IMR-90 (cell line): ENCODE data around the gene TIMM44. TPM values are rescaled to one million over a fixed set of nuclear protein-coding genes. Genes with fewer than 3 reads are reported as not detected.

Source experiments
- ATAC-seq: fragments of 200-7000 bp; cut with Tn5 transposase; 2 replicates; pipeline ENCODE4 v1.9.1; 2020; ENCODE audit warnings: low read depth, mild to moderate bottlenecking, moderate library complexity
- BruUV-seq: library from RNA; stranded (reverse); fragments of 400-500 nt; replicated peaks from 2 replicates; lab custom pipeline; 2021; lab: Mats Ljungman, UMichigan
- CTCF ChIA-PET: fragments of 300-600 bp; formaldehyde crosslinking; extraction: SDS; loops from one replicate; lab custom pipeline; 2021; ENCODE audit warnings: antibody characterized with exemption; lab: Yijun Ruan, JAX
- POLR2A ChIA-PET: fragments of 300-600 bp; sonication (Branson Sonifier 250); formaldehyde crosslinking; loops from one replicate; lab custom pipeline; 2022; ENCODE audit warnings: antibody characterized with exemption; ENCODE audit not compliant: unreplicated experiment; lab: Charles Lee
- DNase-seq: peaks from one replicate; pipeline ENCODE4 v3.0.0; 2013
- H2AFZ ChIP-seq: replicated peaks from 2 replicates; pipeline ENCODE3; 2013; ENCODE audit warnings: low read length, mild to moderate bottlenecking; ENCODE audit not compliant: poor library complexity
- H2AK5ac ChIP-seq: 2 replicates; pipeline ENCODE4 v1.6.1; 2013; ENCODE audit warnings: low read depth, low read length, inconsistent platforms
- H2AK9ac ChIP-seq: replicated peaks from 2 replicates; pipeline ENCODE3; 2013; ENCODE audit warnings: mild to moderate bottlenecking, low read depth, low read length, moderate library complexity; ENCODE audit not compliant: poor library complexity
- H2BK120ac ChIP-seq: 2 replicates; pipeline ENCODE4 v1.6.1; 2013; ENCODE audit warnings: low read depth, low read length, inconsistent platforms
- H2BK15ac ChIP-seq: 3 replicates; pipeline ENCODE4 v1.6.1; 2013; ENCODE audit warnings: low read depth, low read length, inconsistent platforms
- H2BK20ac ChIP-seq: 2 replicates; pipeline ENCODE4 v1.6.1; 2013; ENCODE audit warnings: low read depth, mild to moderate bottlenecking, inconsistent platforms, low read length, moderate library complexity
- H2BK5ac ChIP-seq: 2 replicates; pipeline ENCODE4 v1.6.1; 2013; ENCODE audit warnings: mild to moderate bottlenecking, low read depth, low read length, inconsistent platforms; ENCODE audit not compliant: poor library complexity, severe bottlenecking
- H3K14ac ChIP-seq: replicated peaks from 2 replicates; pipeline ENCODE4 v1.6.1; 2013; ENCODE audit warnings: low read depth, low read length, inconsistent platforms
- H3K18ac ChIP-seq: 2 replicates; pipeline ENCODE4 v1.6.1; 2013; ENCODE audit warnings: low read depth, low read length, control low read depth
- H3K23ac ChIP-seq: 2 replicates; pipeline ENCODE4 v1.6.1; 2013; ENCODE audit warnings: low read depth, low read length, inconsistent platforms
- H3K27ac ChIP-seq: 2 replicates; pipeline ENCODE4 v1.5.1; 2013; ENCODE audit warnings: mild to moderate bottlenecking, control low read depth, low read length; ENCODE audit not compliant: insufficient read depth
- H3K27me3 ChIP-seq: 2 replicates; pipeline ENCODE4 v1.6.1; 2013; ENCODE audit warnings: low read length; ENCODE audit not compliant: control insufficient read depth, insufficient read depth
- H3K36me3 ChIP-seq: 2 replicates; pipeline ENCODE4 v1.6.1; 2013; ENCODE audit warnings: low read length, mixed read lengths; ENCODE audit not compliant: control insufficient read depth, insufficient read depth
- H3K4ac ChIP-seq: 2 replicates; pipeline ENCODE4 v1.6.1; 2013; ENCODE audit warnings: low read depth, low read length, inconsistent platforms
- H3K4me1 ChIP-seq: 2 replicates; pipeline ENCODE4 v1.6.1; 2013; ENCODE audit warnings: low read length, mixed read lengths; ENCODE audit not compliant: control insufficient read depth, insufficient read depth
- H3K4me2 ChIP-seq: 2 replicates; pipeline ENCODE4 v1.6.1; 2013; ENCODE audit warnings: low read depth, mild to moderate bottlenecking, control low read depth, low read length, moderate library complexity
- H3K4me3 ChIP-seq: 2 replicates; pipeline ENCODE4 v1.5.1; 2013; ENCODE audit warnings: low read depth, mild to moderate bottlenecking, control low read depth, low read length, moderate library complexity; ENCODE audit not compliant: insufficient read depth
- H3K56ac ChIP-seq: 2 replicates; pipeline ENCODE4 v1.6.1; 2013; ENCODE audit warnings: low read length, inconsistent platforms; ENCODE audit not compliant: insufficient read depth; ENCODE audit errors: extremely low read depth
- H3K79me1 ChIP-seq, 2 experiments: 2 replicates each; pipeline ENCODE4 v1.6.1; 2013; ENCODE audit warnings: low read length in 2 of 2, inconsistent platforms in 1 of 2, low read depth in 1 of 2
- H3K9ac ChIP-seq: 2 replicates; pipeline ENCODE4 v1.6.1; 2013; ENCODE audit warnings: low read depth, low read length, control low read depth
- H3K9me1 ChIP-seq: 2 replicates; pipeline ENCODE4 v1.6.1; 2013; ENCODE audit warnings: low read length, inconsistent platforms; ENCODE audit not compliant: insufficient read depth
- H3K9me3 ChIP-seq: 2 replicates; pipeline ENCODE4 v1.6.1; 2013; ENCODE audit warnings: low read length; ENCODE audit not compliant: control insufficient read depth, insufficient read depth
- H4K20me1 ChIP-seq: 2 replicates; pipeline ENCODE4 v1.6.1; 2013; ENCODE audit warnings: low read length, inconsistent platforms; ENCODE audit not compliant: insufficient read depth
- H4K5ac ChIP-seq: 2 replicates; pipeline ENCODE4 v1.6.1; 2013; ENCODE audit warnings: mild to moderate bottlenecking, low read depth, low read length, control low read depth
- H4K8ac ChIP-seq, 2 experiments: 2 replicates each; pipeline ENCODE4 v1.6.1; 2013; ENCODE audit warnings: low read depth in 2 of 2, low read length in 2 of 2, control low read depth in 1 of 2, inconsistent platforms in 1 of 2
- H4K91ac ChIP-seq: 2 replicates; pipeline ENCODE4 v1.6.1; 2013; ENCODE audit warnings: low read depth, low read length, inconsistent platforms; ENCODE audit not compliant: insufficient read depth
- BHLHE40 ChIP-seq: fragments of 150-350 bp; IDR thresholded peaks from 2 replicates; pipeline ENCODE4 v1.6.1; 2016; ENCODE audit warnings: mild to moderate bottlenecking, low read depth, low read length
- CEBPB ChIP-seq: IDR thresholded peaks from 2 replicates; pipeline ENCODE4 v1.6.1; 2012; ENCODE audit warnings: low read depth, low read length, improper control_type of control experiment
- CHD1 ChIP-seq: IDR thresholded peaks from 2 replicates; pipeline ENCODE4 v1.6.1; 2012; ENCODE audit warnings: low read depth, low read length, improper control_type of control experiment
- CTCF ChIP-seq: conservative IDR thresholded peaks from 2 replicates; pipeline ENCODE4 v1.5.1; 2012; ENCODE audit warnings: mild to moderate bottlenecking, low read depth, low read length, improper control_type of control experiment
- ELK1 ChIP-seq: fragments of 150-350 bp; IDR thresholded peaks from 2 replicates; pipeline ENCODE4 v1.6.1; 2016; ENCODE audit warnings: low read depth, mild to moderate bottlenecking, low read length, moderate library complexity, borderline replicate concordance
- FOS ChIP-seq: fragments of 150-350 bp; IDR thresholded peaks from 2 replicates; pipeline ENCODE4 v1.6.1; 2016; ENCODE audit warnings: low read depth, low read length
- MAFK ChIP-seq: IDR thresholded peaks from 2 replicates; pipeline ENCODE4 v1.6.1; 2012; ENCODE audit warnings: low read depth, low read length, improper control_type of control experiment
- MAZ ChIP-seq: IDR thresholded peaks from 2 replicates; pipeline ENCODE4 v1.6.1; 2012; ENCODE audit warnings: low read depth, mild to moderate bottlenecking, low read length, improper control_type of control experiment, moderate library complexity, borderline replicate concordance
- MXI1 ChIP-seq: IDR thresholded peaks from 2 replicates; pipeline ENCODE4 v1.6.1; 2012; ENCODE audit warnings: low read depth, mild to moderate bottlenecking, low read length, moderate library complexity, borderline replicate concordance
- NFE2L2 ChIP-seq: fragments of 150-350 bp; IDR thresholded peaks from 2 replicates; pipeline ENCODE4 v1.6.1; 2016; ENCODE audit warnings: low read depth, mild to moderate bottlenecking, low read length
- POLR2A ChIP-seq: IDR thresholded peaks from 2 replicates; pipeline ENCODE4 v1.6.1; 2012; ENCODE audit warnings: mild to moderate bottlenecking, low read depth, low read length
- RAD21 ChIP-seq: IDR thresholded peaks from 2 replicates; pipeline ENCODE4 v1.6.1; 2012; ENCODE audit warnings: low read length, improper control_type of control experiment
- RCOR1 ChIP-seq: IDR thresholded peaks from 2 replicates; pipeline ENCODE4 v1.6.1; 2012; ENCODE audit warnings: mild to moderate bottlenecking, low read length, improper control_type of control experiment; ENCODE audit not compliant: insufficient replicate concordance
- RFX5 ChIP-seq: IDR thresholded peaks from 2 replicates; pipeline ENCODE4 v1.8.0; 2012; ENCODE audit warnings: low read depth, mild to moderate bottlenecking, low read length, moderate library complexity
- SMC3 ChIP-seq: fragments of 150-350 bp; IDR thresholded peaks from 2 replicates; pipeline ENCODE4 v1.6.1; 2016; ENCODE audit warnings: low read depth, mild to moderate bottlenecking, antibody characterized with exemption, low read length, moderate library complexity
- USF2 ChIP-seq: fragments of 150-350 bp; IDR thresholded peaks from 2 replicates; pipeline ENCODE4 v1.6.1; 2017; ENCODE audit warnings: mild to moderate bottlenecking, antibody characterized with exemption, low read length, low read depth
- WGBS, 2 experiments: methylation state at CpG; one replicate each; pipeline versions ENCODE4 v1.1.5 to v1.1.7; 2013; ENCODE audit warnings: missing lambda C conversion rate in 2 of 2; ENCODE audit not compliant: insufficient read length in 1 of 2; ENCODE audit errors: extremely low coverage in 2 of 2; 5-methylcytosine and 5-hydroxymethylcytosine counted together
- dilution Hi-C: fragments of 300-500 bp; cut with HindIII; formaldehyde crosslinking; loops from one replicate; pipeline ENCODE4 v1.14.3; 2018; ENCODE audit warnings: low sequenced_read_pairs; ENCODE audit not compliant: unreplicated experiment
- in situ Hi-C: fragments of 300-500 bp; cut with MboI; formaldehyde crosslinking; loops from 3 replicates; pipeline ENCODE4 v1.14.3; 2019; ENCODE audit warnings: low sequenced_read_pairs, inconsistent platforms, mixed read lengths
- intact Hi-C: fragments of 100-400 bp; cut with micrococcal nuclease; formaldehyde crosslinking; loops from 2 replicates; pipeline ENCODE4 v1.10.0; 2022
- polyA plus RNA-seq, 3 experiments: library from polyadenylated mRNA; depleted of rRNA; stranded (reverse); fragments of >200 nt; gene quantifications; 2 replicates each; pipeline ENCODE4 v1.2.3, GENCODE V29; 2012; ENCODE audit warnings: low replicate concordance in 1 of 3
- total RNA-seq: library from RNA; depleted of rRNA; stranded (reverse); fragments of >200 nt; gene quantifications from 2 replicates; pipeline ENCODE4 v1.2.3, GENCODE V29; 2012

The TIMM44 gene
- total and polyA plus RNA-seq, 2 of the 4 experiments (the other 2 are of a cell fraction): 37.6 to 52.3 TPM

- intact Hi-C loops (no loop called here), dilution Hi-C loops (no loop called here), in situ Hi-C loops (no loop called here)
- H2BK5ac ChIP-seq: no peak overlapping the region
- no peak overlapping the region for H3K14ac ChIP-seq
- peaks cover 31% of the 10 kb centered on the region for H3K36me3 ChIP-seq
- H3K18ac ChIP-seq: no peak overlapping the region
- ChIA-PET POLR2A (no interaction called here), CTCF (no interaction called here)
- no TSS peak for BruUV-seq
- H2BK15ac ChIP-seq: no peak overlapping the region
- H3K79me1 ChIP-seq: peaks cover 12 to 46% of the 10 kb centered on the region in 2 experiments; a peak in 3 of 4 replicates
- no peak for TF ChIP-seq MXI1
- TF ChIP-seq MAZ: no peak
- TF ChIP-seq RFX5: no peak
- no peak for TF ChIP-seq NFE2L2
- TF ChIP-seq POLR2A: no peak
- no peak for TF ChIP-seq USF2
- no peak for TF ChIP-seq SMC3
- no peak for TF ChIP-seq FOS
- TF ChIP-seq CEBPB: no peak
- no peak for TF ChIP-seq MAFK
- no peak for TF ChIP-seq CHD1
- no peak for TF ChIP-seq RAD21
- TF ChIP-seq RCOR1: no peak
- no peak for TF ChIP-seq BHLHE40
- no peak for TF ChIP-seq ELK1
- no peak for TF ChIP-seq CTCF
- H3K4me3 ChIP-seq: no peak overlapping the region
- H2AK9ac ChIP-seq: no peak overlapping the region
- H3K56ac ChIP-seq: no peak overlapping the region
- ATAC-seq: no peak
- no peak overlapping the region for H4K91ac ChIP-seq
- H3K4me1 ChIP-seq: peaks cover 9% of the 10 kb centered on the region
- no peak overlapping the region for H2AK5ac ChIP-seq
- no peak overlapping the region for H4K8ac ChIP-seq
- no peak overlapping the region for H2AFZ ChIP-seq
- H3K27me3 ChIP-seq: no peaks in the 10 kb centered on the region
- H2BK120ac ChIP-seq: no peak overlapping the region
- no CpG with 5 or more reads among the region's 11 CpGs for WGBS, 2 experiments
- H3K9me3 ChIP-seq: no peaks in the 10 kb centered on the region
- no peak overlapping the region for H3K27ac ChIP-seq
- peaks cover 7% of the 10 kb centered on the region for H3K9me1 ChIP-seq
- H2BK20ac ChIP-seq: no peak overlapping the region
- H3K9ac ChIP-seq: no peak overlapping the region
- H4K20me1 ChIP-seq: peaks cover 50% of the 10 kb centered on the region
- H3K4me2 ChIP-seq: no peak overlapping the region
- H3K4ac ChIP-seq: no peak overlapping the region
- DNase-seq: no peak
- no peak overlapping the region for H3K23ac ChIP-seq
- H4K5ac ChIP-seq: no peak overlapping the region
Measured at GRCh38 chr19:7907544-7907943, 35.9 kb downstream of the TIMM44 start.
